C1 segment of cervical spinal cord (tissue), 14 donors: Measurements from ENCODE around the gene TRIM67.

Source experiments
- DNase-seq, 14 donors: peaks; one replicate each; lab custom pipeline; 2025; lab: John Stamatoyannopoulos, UW

The TRIM67 gene

DNA sequence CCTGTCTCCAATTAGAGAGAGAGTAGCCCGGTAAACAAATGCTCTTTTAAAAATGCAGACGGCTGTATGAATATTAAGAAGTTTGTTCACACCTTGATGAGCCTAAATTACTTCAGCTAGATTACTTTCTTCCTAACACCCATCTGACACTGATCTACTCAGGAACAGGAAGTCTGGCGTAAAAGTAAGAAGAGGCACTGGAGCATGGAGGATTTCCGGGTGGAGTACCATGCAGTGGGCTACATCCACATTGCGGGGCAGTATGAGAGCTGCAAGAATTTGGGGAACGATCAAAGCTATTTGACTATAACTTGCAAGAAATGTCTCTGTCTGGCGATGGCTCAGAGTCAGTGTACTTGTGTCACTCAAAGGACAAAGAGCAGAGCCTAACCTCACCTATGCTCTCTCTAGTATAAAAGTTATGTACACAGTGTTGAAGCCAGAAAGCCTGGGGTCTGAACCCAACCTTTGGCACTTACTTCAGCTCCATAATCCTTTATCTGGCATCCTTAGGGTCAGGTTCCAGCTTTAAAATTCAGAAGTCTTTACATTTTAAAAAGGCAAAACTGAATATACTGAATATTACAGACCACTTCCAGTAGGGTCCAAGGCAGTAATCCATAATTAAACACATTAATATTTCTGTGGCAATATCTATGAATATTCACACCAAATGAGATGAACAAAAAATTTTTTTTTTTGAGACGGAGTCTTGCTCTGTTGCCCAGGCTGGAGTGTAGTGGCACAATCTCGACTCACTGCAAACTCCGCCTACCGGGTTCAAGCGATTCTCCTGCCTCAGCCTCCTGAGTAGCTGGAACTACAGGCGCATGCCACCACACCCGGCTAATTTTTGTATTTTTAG is 71.2 kb downstream of the TRIM67 start:
- DNase-seq, result no peak

DNA sequence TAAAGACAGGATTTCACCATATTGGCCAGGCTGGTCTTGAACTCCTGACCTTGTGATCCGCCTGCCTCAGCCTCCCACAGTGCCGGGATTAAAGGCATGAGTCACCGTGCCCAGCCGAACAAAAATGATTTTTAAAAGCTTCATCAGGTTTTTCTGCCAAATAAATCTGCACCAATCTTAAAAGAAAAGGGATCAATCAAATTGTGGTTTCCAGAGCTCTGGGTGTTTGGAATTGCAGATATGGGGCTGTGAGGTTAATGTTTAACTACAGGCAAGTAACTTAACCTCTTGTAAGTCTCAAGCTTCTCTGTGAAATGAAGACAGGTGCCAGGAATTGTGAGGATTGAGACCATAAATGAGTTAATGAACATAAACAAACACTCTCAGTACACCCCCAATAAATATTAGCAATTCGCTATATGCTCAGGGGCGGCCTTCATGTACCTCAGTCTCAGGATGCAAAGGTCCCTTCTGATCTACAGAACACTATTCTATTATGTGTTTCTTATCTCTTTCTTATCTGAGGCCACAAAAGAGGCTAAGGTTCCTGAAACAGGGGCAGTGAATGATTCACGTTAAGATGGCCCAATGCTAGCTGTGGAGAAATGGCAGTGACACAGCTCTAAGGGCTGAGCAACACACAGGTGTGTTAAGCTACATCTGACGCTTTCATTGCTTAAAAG is 72.0 kb downstream of the TRIM67 start:
- no peak for DNase-seq

DNA sequence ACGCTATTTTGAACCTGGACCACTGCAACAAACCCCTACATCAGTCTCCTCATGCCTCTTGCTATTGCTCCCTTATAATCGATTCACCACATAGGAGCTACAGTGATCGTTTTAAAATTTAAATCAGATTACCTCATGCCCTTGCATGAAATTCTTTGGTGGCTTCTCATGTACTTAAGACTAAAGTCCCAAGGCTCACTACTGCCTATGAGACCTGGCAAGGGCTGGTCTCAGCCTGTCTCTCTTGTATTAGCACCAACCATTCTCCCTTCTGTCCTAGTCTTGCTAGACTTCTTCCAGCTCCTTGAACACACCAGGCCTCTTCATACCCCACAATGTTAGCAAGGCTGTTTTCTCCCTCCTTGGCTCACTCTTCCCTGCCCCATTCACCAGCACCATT is 72.6 kb downstream of the TRIM67 start:
- DNase-seq, result no peak

DNA sequence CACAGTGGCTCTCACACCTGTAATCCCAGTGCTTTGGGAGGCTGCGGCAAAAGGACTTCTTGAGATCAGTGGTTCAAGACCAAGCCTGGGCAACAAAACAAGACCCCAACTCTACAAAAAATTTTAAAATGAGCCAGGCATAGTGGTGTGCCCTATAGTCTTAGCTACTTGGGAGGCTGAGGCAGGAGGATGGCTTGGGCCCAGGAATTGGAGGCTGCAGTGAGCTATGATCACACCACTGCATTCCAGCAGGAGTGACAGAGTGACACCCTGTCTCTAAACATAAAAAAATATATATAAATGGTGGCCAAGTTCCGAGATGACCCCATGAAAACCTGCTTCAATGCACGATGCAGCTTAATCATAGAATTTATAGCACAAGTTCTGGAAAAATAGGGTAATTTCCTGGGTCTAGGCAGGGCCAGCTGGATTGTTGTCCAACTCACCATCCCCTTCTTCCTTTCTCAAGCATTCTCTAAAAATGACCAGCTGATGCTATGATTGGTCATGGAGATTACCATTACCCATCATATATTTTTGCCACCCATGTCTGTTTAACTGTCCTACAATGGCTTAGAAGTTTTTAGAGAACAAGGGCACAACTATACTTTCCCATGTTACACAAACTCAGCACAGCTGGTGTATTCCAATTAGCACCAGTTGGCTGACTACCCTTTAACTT is 73.8 kb downstream of the TRIM67 start:
- no peak for DNase-seq

DNA sequence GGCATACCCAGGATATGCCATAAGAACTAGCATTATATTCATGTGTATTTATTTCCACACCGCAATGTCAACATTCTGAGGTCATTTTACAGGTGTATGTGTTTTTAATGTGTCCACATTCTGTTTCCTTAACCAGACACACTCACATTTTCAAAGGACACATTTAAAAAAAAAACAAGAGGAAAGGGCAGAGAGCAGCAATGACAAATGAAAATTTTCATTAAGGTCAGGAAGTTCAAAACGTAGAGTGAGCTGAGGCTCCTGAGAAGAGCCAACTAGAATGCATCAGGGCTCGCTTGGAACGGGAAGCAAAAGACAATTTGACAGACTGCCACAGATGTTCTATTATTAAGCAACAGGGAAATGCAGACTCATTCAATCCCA is 74.3 kb downstream of the TRIM67 start:
- DNase-seq, result no peak

DNA sequence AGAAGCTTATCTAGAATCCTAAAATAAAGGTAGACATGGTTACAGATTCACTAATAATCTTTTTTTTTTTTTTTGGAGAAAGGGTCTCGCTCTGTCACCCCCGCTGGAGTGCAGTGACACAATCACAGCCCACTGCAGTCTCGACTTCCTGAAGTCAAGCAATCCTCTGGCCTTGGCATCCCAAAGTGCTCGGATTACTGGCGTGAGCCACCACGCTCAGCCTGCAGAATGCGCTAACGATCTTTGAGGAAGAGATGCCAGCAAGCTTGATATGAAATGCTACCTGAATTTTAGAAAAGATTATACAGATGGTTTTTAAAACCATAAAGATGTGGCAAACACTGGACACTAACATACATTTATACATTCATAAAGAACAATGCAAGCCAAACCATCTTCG is 75.1 kb downstream of the TRIM67 start:
- DNase-seq, result no peak

DNA sequence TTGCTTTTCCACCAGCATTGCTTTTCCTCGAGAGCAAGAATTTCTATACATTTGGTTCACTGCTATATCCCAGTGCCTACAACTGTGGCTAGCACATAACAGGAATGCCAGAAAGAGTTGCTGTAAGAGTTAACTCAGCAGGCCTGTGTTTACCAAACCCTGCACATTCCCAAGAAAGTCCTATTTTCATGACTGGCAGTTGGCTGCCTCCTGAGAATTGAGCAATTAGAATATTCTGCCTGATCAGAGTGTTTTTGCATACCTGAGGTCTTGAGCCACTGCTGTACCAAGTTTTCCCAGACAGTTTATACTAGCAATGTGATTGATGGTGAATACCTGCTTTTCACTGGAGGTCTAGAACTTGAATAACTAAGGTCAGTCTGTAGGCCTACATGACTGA is 76.4 kb downstream of the TRIM67 start:
- DNase-seq, result no peak

DNA sequence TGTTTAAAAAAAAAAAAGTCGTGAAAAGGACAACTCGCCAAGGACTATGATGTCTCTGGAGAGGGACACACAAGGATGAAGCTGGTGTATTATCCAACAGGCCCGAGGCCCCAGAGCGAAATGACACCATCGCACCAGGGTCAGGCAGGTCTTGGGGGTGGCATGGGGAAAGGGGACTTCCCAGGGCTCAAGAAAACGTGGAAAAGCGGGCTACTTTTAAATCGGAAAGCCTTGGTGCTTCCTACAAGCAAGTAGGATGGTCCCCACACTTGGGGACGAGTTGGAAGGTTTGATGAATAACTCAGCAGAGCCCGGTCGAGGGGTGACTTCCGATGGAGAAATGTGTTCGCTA is 78.6 kb downstream of the TRIM67 start:
- DNase-seq, result peak in 4 of 14 donors; percentile 45 to 50 (median 47)

DNA sequence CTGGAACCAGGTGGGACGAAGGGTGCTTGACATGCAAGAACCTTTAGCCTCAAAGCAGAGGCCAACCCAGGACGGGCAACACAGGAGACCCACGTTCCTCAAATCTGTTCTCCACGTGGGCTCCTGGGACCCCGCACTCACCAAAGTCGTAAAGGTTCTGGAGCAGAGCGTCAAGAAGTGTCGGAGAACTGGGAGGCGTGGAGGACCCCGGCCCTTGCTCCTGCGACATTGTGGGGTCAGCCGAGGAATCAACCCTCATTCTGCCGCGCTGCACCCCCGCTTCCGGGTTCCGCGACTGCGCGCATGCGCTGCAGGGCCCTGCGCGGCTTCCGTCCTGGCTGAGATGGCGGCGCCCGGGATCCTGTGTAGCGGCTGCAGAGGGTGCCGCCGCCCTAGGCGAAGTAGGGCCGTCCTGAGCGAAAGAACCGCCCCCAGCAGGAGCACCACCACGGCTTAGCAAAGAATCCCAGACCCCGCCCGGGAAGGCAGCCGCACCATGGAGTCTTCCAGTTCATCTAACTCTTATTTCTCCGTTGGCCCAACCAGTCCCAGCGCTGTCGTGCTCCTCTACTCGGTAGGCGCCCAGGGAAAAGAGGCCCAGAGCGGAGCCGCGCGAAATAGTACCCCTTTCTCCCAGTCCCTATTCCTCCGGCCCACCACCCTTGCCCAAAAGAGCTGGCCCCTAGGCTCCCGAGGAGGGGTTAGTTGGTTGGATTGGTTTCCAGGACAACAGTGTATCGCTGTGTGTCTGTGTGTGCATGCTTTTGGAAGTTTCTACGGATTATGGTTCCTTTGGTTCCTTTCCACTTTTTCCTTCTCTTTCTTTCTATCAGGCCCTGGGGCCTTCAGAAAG is 79.3 kb downstream of the TRIM67 start, which contains the start of gene GNPAT:
TSS of gene GNPAT (plus strand) at position 330 of the 853 bp plus-strand sequence. CDS start at position 497, 167 bp downstream.
- peak; percentile 45 to 92 (median 82) for DNase-seq

DNA sequence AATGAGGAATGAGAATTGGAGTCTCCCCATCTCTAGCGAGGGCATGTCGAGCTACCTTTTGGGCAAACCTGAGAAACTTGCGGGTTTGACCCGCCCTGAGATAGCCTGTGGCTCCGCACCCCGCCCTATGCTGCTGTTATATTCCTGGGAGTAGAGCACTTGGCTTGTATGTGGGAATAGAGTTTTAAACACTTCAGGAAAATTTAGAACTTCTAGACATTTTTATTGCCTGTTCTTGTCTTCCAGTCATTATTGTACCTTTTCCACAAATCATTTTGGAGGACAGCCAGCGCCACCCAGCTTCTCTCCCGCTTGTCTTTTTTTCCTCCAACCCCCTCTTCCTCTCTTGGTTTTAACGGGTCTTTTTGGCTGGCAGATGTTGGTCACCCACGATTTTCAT is 79.9 kb downstream of the TRIM67 start:
- peak in 2 of 14 donors; percentile 6 to 30 for DNase-seq

DNA sequence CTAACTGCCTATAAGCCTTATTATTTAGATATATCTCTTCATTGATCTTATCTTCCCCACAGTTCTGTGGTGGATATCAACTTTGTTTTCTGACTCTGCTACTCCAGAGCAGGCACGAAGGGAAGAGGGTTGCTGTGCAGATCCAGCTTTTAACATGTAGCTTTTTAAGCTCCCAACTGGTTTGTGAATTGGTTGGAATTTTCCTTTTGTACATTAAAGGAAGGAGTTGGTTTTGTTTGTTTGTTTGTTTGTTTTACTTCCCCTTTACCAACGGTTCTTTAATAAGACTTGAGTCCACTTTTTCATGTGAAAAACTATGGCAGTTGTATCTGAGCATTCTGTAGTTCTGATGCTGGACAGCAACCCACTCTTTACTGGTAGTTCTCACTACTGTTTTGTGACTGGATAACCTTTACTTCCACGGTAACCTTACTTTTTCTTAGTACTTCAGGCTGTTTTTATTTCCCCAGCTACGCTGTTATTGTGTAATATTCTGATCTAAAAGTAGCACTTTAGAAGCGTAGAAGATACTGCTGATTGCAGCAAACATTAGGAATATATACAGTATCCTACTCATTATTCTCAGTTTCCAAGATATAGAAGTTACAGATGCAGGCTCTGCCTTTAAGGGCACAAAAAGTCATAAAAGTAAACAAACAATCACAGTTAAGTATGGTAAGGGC is 80.8 kb downstream of the TRIM67 start:
- DNase-seq, result no peak

DNA sequence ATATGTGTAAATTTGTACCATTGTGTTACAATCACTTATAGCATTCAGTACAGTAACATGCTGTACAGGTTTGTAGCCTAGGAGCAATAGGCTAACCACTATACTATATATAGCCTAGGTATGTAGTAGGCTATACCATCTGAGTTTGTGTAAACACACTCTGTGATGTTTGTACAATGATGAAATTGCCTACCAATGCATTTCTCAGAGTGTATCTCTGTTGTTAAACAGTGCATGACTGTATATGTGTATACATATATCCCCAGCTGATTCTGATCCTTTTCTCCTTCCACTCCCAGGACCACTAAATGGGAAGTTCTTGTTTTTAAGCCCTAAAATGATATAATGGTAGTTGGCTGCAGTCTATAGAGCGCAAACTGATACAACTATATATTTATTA is 86.9 kb downstream of the TRIM67 start:
- DNase-seq, result no peak

DNA sequence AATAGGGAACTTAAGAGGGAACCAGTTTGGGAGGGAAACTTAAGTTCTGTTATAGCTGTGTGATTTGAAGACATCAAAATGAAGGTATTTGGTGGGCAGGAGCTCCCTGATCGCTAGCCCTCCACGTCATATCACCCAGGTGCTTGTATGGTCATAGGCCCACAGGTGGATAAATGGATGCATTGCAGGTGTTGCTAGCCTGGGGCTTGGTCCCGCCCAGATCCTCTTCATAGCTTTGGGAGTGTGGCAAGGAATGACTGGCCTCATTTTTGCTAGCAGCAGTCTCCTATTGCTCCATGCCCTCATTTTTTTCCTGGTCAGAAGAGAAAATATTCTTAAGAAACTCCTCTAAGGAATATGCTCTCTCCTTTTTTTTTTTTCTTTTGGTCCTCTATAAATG is 90.5 kb downstream of the TRIM67 start:
- DNase-seq, result no peak

DNA sequence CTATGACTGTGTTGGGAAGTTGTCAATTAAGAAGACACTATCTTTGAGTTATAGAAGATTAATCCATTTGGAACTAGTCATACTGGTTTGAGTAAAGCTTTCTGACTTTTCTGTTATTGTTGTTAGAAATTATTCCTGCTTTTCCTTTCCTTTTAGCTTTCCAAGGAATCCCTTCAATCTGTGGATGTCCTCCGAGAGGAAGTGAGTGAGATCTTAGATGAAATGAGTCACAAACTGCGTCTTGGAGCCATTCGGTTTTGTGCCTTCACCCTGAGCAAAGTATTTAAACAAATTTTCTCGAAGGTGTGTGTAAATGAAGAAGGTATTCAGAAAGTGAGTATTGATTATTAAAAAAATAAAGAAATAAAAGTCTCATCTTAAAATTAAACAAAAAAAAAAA is 98.5 kb downstream of the TRIM67 start:
- no peak for DNase-seq

DNA sequence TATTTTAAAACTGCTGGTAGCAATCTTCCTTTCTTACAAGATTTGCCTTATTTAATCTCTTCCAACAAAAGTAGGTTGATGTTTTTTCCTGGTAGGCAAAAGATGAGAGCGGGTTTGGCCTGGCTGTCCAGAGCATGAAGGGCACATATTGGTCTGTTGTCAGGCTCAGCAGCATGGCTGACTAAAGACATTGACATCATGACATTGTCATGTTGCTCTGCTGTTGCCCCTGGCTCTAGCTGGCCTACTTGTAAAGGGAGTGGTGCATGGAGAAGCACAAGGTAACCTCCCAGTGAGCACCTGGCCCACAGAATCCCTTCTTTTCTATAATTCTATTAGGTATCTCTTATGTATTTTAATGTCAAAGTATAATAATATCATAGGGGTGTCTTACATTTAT is 102.8 kb downstream of the TRIM67 start:
- no peak for DNase-seq

DNA sequence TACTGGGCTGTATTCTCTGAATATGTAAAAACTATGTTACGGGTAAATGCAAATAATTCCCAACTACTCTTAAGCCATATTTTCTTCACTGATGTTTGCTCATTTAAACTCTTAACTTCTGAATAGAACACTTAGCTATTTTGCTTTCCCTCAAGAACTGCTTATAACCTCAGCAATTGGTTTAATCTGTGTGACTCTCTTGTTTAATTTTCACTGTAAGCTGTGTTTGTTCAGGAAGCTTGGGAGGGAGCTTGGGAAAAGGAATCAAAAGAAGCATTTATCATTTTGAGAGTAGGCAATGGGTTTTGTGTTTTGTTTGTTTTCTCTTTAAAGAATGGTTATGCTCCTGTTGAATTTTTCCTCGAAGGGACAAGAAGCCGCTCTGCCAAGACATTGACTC is 103.5 kb downstream of the TRIM67 start:
- no peak for DNase-seq

DNA sequence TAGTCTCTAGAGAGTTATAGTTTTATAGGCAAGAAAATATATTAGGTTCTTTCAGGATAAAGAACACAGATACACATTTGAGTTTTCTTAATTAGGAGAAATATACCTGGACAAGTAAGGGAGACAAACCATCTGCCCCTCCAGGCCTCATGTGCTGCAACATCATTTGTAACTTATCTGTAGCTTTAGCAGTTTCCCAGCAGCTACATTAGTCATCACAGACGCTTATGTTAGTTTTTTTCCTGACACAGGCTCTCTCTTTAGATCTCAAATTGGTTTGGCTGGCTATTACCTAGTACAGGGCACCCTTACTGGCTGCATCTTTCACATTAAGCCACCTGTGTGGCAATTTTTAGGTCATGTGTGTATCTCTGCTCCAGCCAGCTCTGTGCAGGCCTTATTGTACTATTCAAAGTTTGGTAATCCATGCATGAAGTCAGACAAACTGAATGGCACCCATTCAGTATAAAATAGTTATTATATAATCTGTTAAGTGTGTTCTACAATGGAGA is 105.0 kb downstream of the TRIM67 start:
- DNase-seq, result no peak
